NCI-H2196 treated with DMSO at 0.1 percent for 48 hours (cell line): ENCODE measurements around the gene TRIM29.

Source experiments
- DNase-seq: peaks from one replicate; lab custom pipeline; 2025; ENCODE audit not compliant: unreplicated experiment; lab: John Stamatoyannopoulos, UW

TRIM29 gene

GRCh38 chr11:120098503-120099020 is 39.4 kb downstream of the TRIM29 start:
- DNase-seq, result no peak

- DNase-seq, result no peak
Measured at GRCh38 chr11:120097721-120098385, 40.1 kb downstream of the TRIM29 start.

GRCh38 chr11:120096369-120097191 is 41.3 kb downstream of the TRIM29 start:
- no peak for DNase-seq

- no peak for DNase-seq
Measured at GRCh38 chr11:120095516-120095915, 42.4 kb downstream of the TRIM29 start.

GRCh38 chr11:120091701-120092100 is 46.2 kb downstream of the TRIM29 start:
- DNase-seq, result no peak

- DNase-seq, result no peak
Measured at GRCh38 chr11:120091121-120091520, 46.8 kb downstream of the TRIM29 start.

GRCh38 chr11:120090411-120090810 is 47.5 kb downstream of the TRIM29 start:
- DNase-seq, result no peak

- no peak for DNase-seq
Measured at GRCh38 chr11:120089036-120090001, 48.6 kb downstream of the TRIM29 start.

- no peak for DNase-seq
Measured at GRCh38 chr11:120088056-120088455, 49.9 kb downstream of the TRIM29 start.

GRCh38 chr11:120086651-120087050 is 51.3 kb downstream of the TRIM29 start:
- no peak for DNase-seq

GRCh38 chr11:120079750-120080610 is 57.9 kb downstream of the TRIM29 start:
- DNase-seq, result no peak

- no peak for DNase-seq
Measured at GRCh38 chr11:120078397-120078796, 59.5 kb downstream of the TRIM29 start.

GRCh38 chr11:120074076-120074475 is 63.8 kb downstream of the TRIM29 start:
- DNase-seq, result no peak

GRCh38 chr11:120073196-120073595 is 64.7 kb downstream of the TRIM29 start:
- no peak for DNase-seq

- DNase-seq, result no peak
Measured at GRCh38 chr11:120068114-120068573, 69.8 kb downstream of the TRIM29 start.

- DNase-seq, result no peak
Measured at GRCh38 chr11:120067438-120068113, 70.3 kb downstream of the TRIM29 start.

- DNase-seq, result no peak
Measured at GRCh38 chr11:120066738-120067437, 71.0 kb downstream of the TRIM29 start.

- DNase-seq, result no peak
Measured at GRCh38 chr11:120065876-120066275, 72.0 kb downstream of the TRIM29 start.

- no peak for DNase-seq
Measured at GRCh38 chr11:120065176-120065575, 72.7 kb downstream of the TRIM29 start.
